SK-N-SH (cell line): ENCODE measurements around the gene BNIPL.
A peak's percentile ranks its signal among the peaks of the same experiment; 100 is the strongest.

ENCODE experiments used
- CHD2 ChIP-seq: fragments of 150-350 bp; IDR thresholded peaks from 2 replicates; pipeline ENCODE4 v1.6.1; 2018; ENCODE audit warnings: low read length; ENCODE audit not compliant: partially characterized antibody
- MAX ChIP-seq: IDR thresholded peaks from 2 replicates; pipeline ENCODE4 v1.4.0; 2012; ENCODE audit warnings: low read depth
- POLR2AphosphoS5 ChIP-seq: IDR thresholded peaks from 2 replicates; pipeline ENCODE4 v1.6.1; 2012; ENCODE audit warnings: low read depth, low read length
- RCOR1 ChIP-seq: fragments of 150-350 bp; IDR thresholded peaks from 2 replicates; pipeline ENCODE4 v1.6.1; 2017; ENCODE audit warnings: antibody characterized with exemption, low read length
- REST ChIP-seq: IDR thresholded peaks from 2 replicates; pipeline ENCODE4 v1.6.1; 2012; ENCODE audit warnings: mild to moderate bottlenecking, low read depth, low read length, moderate library complexity
- TF ChIP-seq, protein P1 (sequence below): fragments of 200-600 bp; sonication (generic); IDR thresholded peaks from 2 replicates; pipeline ENCODE4 v1.6.1; 2017; ENCODE audit warnings: antibody characterized with exemption, mild to moderate bottlenecking, moderate library complexity

DNA sequence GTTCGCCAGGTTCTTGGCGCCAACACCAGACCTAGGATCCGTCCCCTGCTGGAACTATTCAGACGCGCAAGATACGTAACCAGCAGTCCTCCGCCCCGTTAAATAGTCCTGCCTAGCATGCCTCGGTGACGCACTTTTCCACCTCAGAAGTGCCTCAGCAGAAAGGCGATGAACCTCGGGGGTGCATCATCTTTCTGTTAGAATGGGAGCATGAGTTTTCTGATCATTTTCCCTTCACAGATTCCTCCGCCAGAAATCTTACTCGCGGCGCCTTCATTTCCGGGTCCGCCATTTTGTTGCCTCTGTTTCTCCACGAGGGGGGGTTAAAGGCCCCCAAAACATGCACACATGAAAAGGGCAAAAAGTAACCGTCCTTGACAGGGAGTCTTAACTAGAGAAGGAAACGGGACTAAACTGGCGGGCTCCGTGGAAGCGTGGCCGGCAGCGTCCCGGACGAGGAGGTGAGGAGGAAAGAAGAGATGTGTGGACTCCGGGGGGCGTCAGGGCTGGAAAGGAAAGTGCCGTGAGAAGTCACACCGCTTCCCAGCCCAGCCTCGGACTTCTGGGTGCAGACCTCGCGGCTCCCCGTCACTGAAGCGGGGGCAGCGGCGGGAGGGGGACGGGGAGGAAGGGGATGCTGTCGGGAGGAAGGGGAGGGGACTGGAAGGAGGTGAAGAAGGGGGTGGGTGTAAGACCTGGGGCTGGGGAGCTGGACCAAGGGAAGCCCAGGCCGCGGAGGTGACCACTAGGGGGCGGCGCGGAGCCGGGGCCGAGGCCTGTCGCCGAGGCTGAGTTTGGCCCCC, 34.3 kb downstream of the BNIPL start, which contains the start of gene GABPB2:
- TF ChIP-seq, protein P1, sequence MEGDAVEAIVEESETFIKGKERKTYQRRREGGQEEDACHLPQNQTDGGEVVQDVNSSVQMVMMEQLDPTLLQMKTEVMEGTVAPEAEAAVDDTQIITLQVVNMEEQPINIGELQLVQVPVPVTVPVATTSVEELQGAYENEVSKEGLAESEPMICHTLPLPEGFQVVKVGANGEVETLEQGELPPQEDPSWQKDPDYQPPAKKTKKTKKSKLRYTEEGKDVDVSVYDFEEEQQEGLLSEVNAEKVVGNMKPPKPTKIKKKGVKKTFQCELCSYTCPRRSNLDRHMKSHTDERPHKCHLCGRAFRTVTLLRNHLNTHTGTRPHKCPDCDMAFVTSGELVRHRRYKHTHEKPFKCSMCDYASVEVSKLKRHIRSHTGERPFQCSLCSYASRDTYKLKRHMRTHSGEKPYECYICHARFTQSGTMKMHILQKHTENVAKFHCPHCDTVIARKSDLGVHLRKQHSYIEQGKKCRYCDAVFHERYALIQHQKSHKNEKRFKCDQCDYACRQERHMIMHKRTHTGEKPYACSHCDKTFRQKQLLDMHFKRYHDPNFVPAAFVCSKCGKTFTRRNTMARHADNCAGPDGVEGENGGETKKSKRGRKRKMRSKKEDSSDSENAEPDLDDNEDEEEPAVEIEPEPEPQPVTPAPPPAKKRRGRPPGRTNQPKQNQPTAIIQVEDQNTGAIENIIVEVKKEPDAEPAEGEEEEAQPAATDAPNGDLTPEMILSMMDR = peak; percentile 73
- TF ChIP-seq POLR2AphosphoS5 (peak; percentile 13; the same call in 1 of the 2 replicates), RCOR1 (no peak), MAX (peak; percentile 71; the same call in 1 of the 2 replicates), CHD2 (peak; percentile 94), REST (no peak; the same call in 1 of the 2 replicates)
